GM18526 (cell line): Measurements from ENCODE around the gene CNNM1.

ENCODE experiments used
- POLR2A ChIP-seq: IDR thresholded peaks from 3 replicates; pipeline ENCODE4 v1.6.1; 2011; ENCODE audit not compliant: insufficient read length; ENCODE audit errors: extremely low read depth

Gene CNNM1

GRCh38 chr10:99328579-99329303 is 415 bp upstream of the CNNM1 start:
- no peak for TF ChIP-seq POLR2A

- no peak for TF ChIP-seq POLR2A
Observed at GRCh38 chr10:99329554-99330346, 594 bp downstream of the CNNM1 start.

- no peak for TF ChIP-seq POLR2A
Observed at GRCh38 chr10:99330347-99330924, 1.3 kb downstream of the CNNM1 start.

GRCh38 chr10:99331207-99331803 is 2.1 kb downstream of the CNNM1 start:
- no peak for TF ChIP-seq POLR2A

- no peak for TF ChIP-seq POLR2A
Observed at GRCh38 chr10:99337311-99337811, 8.2 kb downstream of the CNNM1 start.

GRCh38 chr10:99337901-99338300 is 8.7 kb downstream of the CNNM1 start:
- TF ChIP-seq POLR2A: no peak

- no peak for TF ChIP-seq POLR2A
Observed at GRCh38 chr10:99339077-99339476, 9.9 kb downstream of the CNNM1 start.

- TF ChIP-seq POLR2A: no peak
Observed at GRCh38 chr10:99339563-99340047, 10.4 kb downstream of the CNNM1 start.

- no peak for TF ChIP-seq POLR2A
Observed at GRCh38 chr10:99340650-99341049, 11.5 kb downstream of the CNNM1 start.

GRCh38 chr10:99341248-99341647 is 12.1 kb downstream of the CNNM1 start:
- no peak for TF ChIP-seq POLR2A

- TF ChIP-seq POLR2A: no peak
Observed at GRCh38 chr10:99341860-99342490, 12.8 kb downstream of the CNNM1 start.

- TF ChIP-seq POLR2A: no peak
Observed at GRCh38 chr10:99343262-99343661, 14.1 kb downstream of the CNNM1 start.

GRCh38 chr10:99344715-99345114 is 15.6 kb downstream of the CNNM1 start:
- TF ChIP-seq POLR2A: no peak

- TF ChIP-seq POLR2A: no peak
Observed at GRCh38 chr10:99345350-99345749, 16.2 kb downstream of the CNNM1 start.

- TF ChIP-seq POLR2A: no peak
Observed at GRCh38 chr10:99346247-99346646, 17.1 kb downstream of the CNNM1 start.
